Measurements from ENCODE around the gene VSTM2L. TPM values are rescaled to one million over a fixed set of nuclear protein-coding genes. Genes with fewer than 3 reads are reported as not detected.

Gene VSTM2L
- total and polyA plus RNA-seq, 9 of the 15 experiments (the other 6 are each of a cell fraction or from before 2014, with no cell fraction given): not detected

- no TSS peak for BruUV-seq (replicated peaks)
- 0 out of 2 replicates have a peak, but pooled peaks cover 2% of the 10 kb centered on the region for H3K9me3 ChIP-seq (replicated peaks; ENCODE audit: control insufficient read depth, insufficient read depth, low read depth, low read length)
- in situ Hi-C loops (cut with MboI): no loop called here
- no peaks in the 10 kb centered on the region for H3K9me1 ChIP-seq (ENCODE audit: control insufficient read depth, insufficient read depth, low read length)
- peak; percentile 11 for FAIRE-seq
- ATAC-seq: peak; percentile 73
- POLR2A ChIA-PET: interaction anchor here (1.6 kb wide), 1 partner anchor 15 kb away, joined by 4 read pairs; no protein-coding TSS in a partner anchor
- peaks cover 7 to 49% of the 10 kb centered on the region in 2 experiments; a peak in 4 of 5 replicates for H3K27me3 ChIP-seq (ENCODE audit: control insufficient read depth in 2 of 2, insufficient read depth in 2 of 2, low read length in 2 of 2)
- no peak overlapping the region for H2AFZ ChIP-seq (ENCODE audit: low read depth, low read length)
- H4K20me1 ChIP-seq (replicated peaks; ENCODE audit: control insufficient read depth, insufficient read depth, low read length): no peaks in the 10 kb centered on the region
- H3K79me2 ChIP-seq (ENCODE audit: control insufficient read depth, insufficient read depth, low read length): no peaks in the 10 kb centered on the region
- intact Hi-C loops (cut with micrococcal nuclease): no loop called here
- no peak for TF ChIP-seq ATF3 (IDR thresholded peaks at IDR 0.05)
- no peak for TF ChIP-seq ATF3 (CRISPR knock-in tag; conservative IDR thresholded peaks at IDR 0.05)
- TF ChIP-seq ZNF740 (CRISPR knock-in tag; IDR thresholded peaks at IDR 0.05): no peak
- 0 out of 4 replicates have a peak, but pooled peaks of 1 of the 2 experiments have one; percentile 34 for TF ChIP-seq ZNF740 (tag; IDR thresholded peaks at IDR 0.05)
- no peak for TF ChIP-seq ZBTB2 (IDR thresholded peaks at IDR 0.05)
- TF ChIP-seq BHLHE40 (IDR thresholded peaks at IDR 0.05; ENCODE audit: low read length): peak; percentile 58
- TF ChIP-seq NFE2 (IDR thresholded peaks at IDR 0.05; ENCODE audit: low read depth): no peak
- TF ChIP-seq CTCF (IDR thresholded peaks at IDR 0.05 in 2 of 3, conservative IDR thresholded peaks at IDR 0.05 in 1 of 3; ENCODE audit: insufficient read depth in 2 of 3, low read depth in 1 of 3, low read length in 3 of 3): peak in 2 of 3 experiments; percentile 24 to 40; a peak in 3 of 6 replicates
- no peak for TF ChIP-seq HMGN3 (IDR thresholded peaks at IDR 0.05; ENCODE audit: borderline replicate concordance, extremely low read depth, insufficient read length, low read depth, low read length)
- peak; percentile 17 to 48 (median 44) for DNase-seq (ENCODE audit: extremely low read depth in 1 of 4, low spot score in 3 of 4)
- H3K36me3 ChIP-seq (ENCODE audit: control insufficient read depth, insufficient read depth, low read length): no peaks in the 10 kb centered on the region
- peak overlapping the region in 1 of 2 experiments; percentile 26; a peak in 1 of 4 replicates for H3K9ac ChIP-seq (ENCODE audit: insufficient read depth in 1 of 2, low read depth in 2 of 2, low read length in 2 of 2)
- H3K27ac ChIP-seq (ENCODE audit: extremely low read depth, low read depth, low read length): no peak overlapping the region
- no peak overlapping the region for H3K4me3 ChIP-seq
- 13% methylated on average over 22 of the region's 47 CpGs for WGBS (ENCODE audit: insufficient coverage, low coverage, missing lambda C conversion rate)
- H3K4me1 ChIP-seq (replicated peaks in 1 of 2; ENCODE audit: control insufficient read depth in 2 of 2, insufficient read depth in 2 of 2, low read length in 2 of 2): peaks cover 3 to 14% of the 10 kb centered on the region in 2 experiments; a peak in 4 of 5 replicates
- CTCF ChIA-PET (ENCODE audit: low intra/inter-chr PET ratio): interaction anchor here (0.6 kb wide), 1 partner anchor 786 kb away, joined by 3 read pairs; no protein-coding TSS in a partner anchor
- H3K4me2 ChIP-seq (ENCODE audit: insufficient read depth, low read length): no peak overlapping the region
Measured at GRCh38 chr20:37943501-37944455, 40.9 kb downstream of the VSTM2L start.

Measured in K562 (cell line).